ENCODE data around the gene PTCD2. TPM values are rescaled to one million over a fixed set of nuclear protein-coding genes. Genes with fewer than 3 reads are reported as not detected.

The PTCD2 gene
- total RNA-seq, 1 experiment from 2014 or later = 13.0 TPM

DNA sequence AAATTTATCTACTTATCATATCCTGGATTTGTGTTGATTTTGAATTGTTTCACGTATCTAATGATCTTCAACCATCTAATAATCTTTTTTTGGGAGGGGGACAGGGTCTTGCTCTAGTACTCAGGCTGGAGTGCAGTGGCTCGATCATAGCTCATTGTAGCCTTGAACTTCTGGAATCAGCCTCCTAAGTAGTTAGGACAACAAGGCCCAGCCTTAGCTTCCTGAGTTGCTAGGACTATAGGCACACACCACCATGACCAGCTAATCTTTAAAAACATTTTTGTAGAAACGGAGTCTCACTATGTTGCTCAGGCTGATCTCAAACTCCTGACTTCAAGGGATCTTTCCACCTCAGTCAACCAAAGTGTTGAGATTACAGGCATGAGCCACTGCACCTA lies 34.8 kb upstream of the PTCD2 start:
- ChIA-PET POLR2A (no interaction called here), CTCF (no interaction called here)
- Mint-ChIP-seq H3K27ac (no peak overlapping the region), H3K27me3 (ENCODE audit: low read depth) (no peaks in the 10 kb centered on the region), H3K36me3 (peaks cover 29% of the 10 kb centered on the region), H3K4me3 (no peak overlapping the region), H3K9me3 (no peaks in the 10 kb centered on the region), H3K4me1 (no peaks in the 10 kb centered on the region)
- TF ChIP-seq NR2C2 (CRISPR knock-in tag; IDR thresholded peaks at IDR 0.05) = no peak
- TF ChIP-seq, protein P1, sequence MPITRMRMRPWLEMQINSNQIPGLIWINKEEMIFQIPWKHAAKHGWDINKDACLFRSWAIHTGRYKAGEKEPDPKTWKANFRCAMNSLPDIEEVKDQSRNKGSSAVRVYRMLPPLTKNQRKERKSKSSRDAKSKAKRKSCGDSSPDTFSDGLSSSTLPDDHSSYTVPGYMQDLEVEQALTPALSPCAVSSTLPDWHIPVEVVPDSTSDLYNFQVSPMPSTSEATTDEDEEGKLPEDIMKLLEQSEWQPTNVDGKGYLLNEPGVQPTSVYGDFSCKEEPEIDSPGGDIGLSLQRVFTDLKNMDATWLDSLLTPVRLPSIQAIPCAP (CRISPR knock-in tag; IDR thresholded peaks at IDR 0.05) = no peak
- no peak for TF ChIP-seq NFYB (CRISPR knock-in tag; conservative IDR thresholded peaks at IDR 0.05; ENCODE audit: low read depth)
- no peak for TF ChIP-seq ZNF671 (CRISPR knock-in tag; IDR thresholded peaks at IDR 0.05)
- TF ChIP-seq, protein P2, sequence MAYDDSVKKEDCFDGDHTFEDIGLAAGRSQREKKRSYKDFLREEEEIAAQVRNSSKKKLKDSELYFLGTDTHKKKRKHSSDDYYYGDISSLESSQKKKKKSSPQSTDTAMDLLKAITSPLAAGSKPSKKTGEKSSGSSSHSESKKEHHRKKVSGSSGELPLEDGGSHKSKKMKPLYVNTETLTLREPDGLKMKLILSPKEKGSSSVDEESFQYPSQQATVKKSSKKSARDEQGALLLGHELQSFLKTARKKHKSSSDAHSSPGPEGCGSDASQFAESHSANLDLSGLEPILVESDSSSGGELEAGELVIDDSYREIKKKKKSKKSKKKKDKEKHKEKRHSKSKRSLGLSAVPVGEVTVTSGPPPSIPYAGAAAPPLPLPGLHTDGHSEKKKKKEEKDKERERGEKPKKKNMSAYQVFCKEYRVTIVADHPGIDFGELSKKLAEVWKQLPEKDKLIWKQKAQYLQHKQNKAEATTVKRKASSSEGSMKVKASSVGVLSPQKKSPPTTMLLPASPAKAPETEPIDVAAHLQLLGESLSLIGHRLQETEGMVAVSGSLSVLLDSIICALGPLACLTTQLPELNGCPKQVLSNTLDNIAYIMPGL (CRISPR knock-in tag; IDR thresholded peaks at IDR 0.05) = no peak
- TF ChIP-seq, protein P3, sequence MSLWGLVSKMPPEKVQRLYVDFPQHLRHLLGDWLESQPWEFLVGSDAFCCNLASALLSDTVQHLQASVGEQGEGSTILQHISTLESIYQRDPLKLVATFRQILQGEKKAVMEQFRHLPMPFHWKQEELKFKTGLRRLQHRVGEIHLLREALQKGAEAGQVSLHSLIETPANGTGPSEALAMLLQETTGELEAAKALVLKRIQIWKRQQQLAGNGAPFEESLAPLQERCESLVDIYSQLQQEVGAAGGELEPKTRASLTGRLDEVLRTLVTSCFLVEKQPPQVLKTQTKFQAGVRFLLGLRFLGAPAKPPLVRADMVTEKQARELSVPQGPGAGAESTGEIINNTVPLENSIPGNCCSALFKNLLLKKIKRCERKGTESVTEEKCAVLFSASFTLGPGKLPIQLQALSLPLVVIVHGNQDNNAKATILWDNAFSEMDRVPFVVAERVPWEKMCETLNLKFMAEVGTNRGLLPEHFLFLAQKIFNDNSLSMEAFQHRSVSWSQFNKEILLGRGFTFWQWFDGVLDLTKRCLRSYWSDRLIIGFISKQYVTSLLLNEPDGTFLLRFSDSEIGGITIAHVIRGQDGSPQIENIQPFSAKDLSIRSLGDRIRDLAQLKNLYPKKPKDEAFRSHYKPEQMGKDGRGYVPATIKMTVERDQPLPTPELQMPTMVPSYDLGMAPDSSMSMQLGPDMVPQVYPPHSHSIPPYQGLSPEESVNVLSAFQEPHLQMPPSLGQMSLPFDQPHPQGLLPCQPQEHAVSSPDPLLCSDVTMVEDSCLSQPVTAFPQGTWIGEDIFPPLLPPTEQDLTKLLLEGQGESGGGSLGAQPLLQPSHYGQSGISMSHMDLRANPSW (CRISPR knock-in tag; conservative IDR thresholded peaks at IDR 0.05; ENCODE audit: low read depth) = no peak
- TF ChIP-seq PRRX2 (CRISPR knock-in tag; IDR thresholded peaks at IDR 0.05) = no peak
- TF ChIP-seq, protein P4, sequence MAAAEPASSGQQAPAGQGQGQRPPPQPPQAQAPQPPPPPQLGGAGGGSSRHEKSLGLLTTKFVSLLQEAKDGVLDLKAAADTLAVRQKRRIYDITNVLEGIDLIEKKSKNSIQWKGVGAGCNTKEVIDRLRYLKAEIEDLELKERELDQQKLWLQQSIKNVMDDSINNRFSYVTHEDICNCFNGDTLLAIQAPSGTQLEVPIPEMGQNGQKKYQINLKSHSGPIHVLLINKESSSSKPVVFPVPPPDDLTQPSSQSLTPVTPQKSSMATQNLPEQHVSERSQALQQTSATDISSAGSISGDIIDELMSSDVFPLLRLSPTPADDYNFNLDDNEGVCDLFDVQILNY (CRISPR knock-in tag; IDR thresholded peaks at IDR 0.05) = no peak
- TF ChIP-seq SP1 (CRISPR knock-in tag; conservative IDR thresholded peaks at IDR 0.05) = no peak
- TF ChIP-seq, protein P5, sequence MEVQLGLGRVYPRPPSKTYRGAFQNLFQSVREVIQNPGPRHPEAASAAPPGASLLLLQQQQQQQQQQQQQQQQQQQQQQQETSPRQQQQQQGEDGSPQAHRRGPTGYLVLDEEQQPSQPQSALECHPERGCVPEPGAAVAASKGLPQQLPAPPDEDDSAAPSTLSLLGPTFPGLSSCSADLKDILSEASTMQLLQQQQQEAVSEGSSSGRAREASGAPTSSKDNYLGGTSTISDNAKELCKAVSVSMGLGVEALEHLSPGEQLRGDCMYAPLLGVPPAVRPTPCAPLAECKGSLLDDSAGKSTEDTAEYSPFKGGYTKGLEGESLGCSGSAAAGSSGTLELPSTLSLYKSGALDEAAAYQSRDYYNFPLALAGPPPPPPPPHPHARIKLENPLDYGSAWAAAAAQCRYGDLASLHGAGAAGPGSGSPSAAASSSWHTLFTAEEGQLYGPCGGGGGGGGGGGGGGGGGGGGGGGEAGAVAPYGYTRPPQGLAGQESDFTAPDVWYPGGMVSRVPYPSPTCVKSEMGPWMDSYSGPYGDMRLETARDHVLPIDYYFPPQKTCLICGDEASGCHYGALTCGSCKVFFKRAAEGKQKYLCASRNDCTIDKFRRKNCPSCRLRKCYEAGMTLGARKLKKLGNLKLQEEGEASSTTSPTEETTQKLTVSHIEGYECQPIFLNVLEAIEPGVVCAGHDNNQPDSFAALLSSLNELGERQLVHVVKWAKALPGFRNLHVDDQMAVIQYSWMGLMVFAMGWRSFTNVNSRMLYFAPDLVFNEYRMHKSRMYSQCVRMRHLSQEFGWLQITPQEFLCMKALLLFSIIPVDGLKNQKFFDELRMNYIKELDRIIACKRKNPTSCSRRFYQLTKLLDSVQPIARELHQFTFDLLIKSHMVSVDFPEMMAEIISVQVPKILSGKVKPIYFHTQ (CRISPR knock-in tag; IDR thresholded peaks at IDR 0.05) = no peak
- ATAC-seq (no peak), DNase-seq (ENCODE audit: low spot score) (no peak)

DNA sequence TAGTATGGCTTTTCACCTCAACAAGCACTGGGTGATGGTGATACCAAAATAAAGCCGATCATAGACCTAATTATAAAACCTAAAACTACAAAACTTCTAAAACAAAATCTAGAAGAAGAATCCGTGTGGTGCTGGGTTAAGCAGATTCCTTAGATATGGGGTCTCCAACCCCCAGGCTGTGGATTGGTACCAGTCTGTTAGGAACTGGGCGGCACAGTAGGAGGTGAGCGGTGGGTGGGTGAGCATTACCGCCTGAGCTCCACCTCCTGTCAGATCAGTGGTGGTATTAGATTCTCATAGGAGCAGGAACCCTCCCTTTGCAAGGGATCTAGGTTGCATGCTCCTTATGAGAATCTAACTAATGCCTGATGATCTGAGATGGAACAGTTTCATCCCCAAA lies 33.4 kb upstream of the PTCD2 start:
- ChIA-PET POLR2A (no interaction called here), CTCF (no interaction called here)
- Mint-ChIP-seq H3K4me3 (no peak overlapping the region), H3K36me3 (peaks cover 29% of the 10 kb centered on the region), H3K4me1 (no peaks in the 10 kb centered on the region), H3K27ac (no peak overlapping the region), H3K9me3 (no peaks in the 10 kb centered on the region), H3K27me3 (ENCODE audit: low read depth) (no peaks in the 10 kb centered on the region)
- ATAC-seq = no peak
- no peak for DNase-seq (ENCODE audit: low spot score)
- TF ChIP-seq, protein P6, sequence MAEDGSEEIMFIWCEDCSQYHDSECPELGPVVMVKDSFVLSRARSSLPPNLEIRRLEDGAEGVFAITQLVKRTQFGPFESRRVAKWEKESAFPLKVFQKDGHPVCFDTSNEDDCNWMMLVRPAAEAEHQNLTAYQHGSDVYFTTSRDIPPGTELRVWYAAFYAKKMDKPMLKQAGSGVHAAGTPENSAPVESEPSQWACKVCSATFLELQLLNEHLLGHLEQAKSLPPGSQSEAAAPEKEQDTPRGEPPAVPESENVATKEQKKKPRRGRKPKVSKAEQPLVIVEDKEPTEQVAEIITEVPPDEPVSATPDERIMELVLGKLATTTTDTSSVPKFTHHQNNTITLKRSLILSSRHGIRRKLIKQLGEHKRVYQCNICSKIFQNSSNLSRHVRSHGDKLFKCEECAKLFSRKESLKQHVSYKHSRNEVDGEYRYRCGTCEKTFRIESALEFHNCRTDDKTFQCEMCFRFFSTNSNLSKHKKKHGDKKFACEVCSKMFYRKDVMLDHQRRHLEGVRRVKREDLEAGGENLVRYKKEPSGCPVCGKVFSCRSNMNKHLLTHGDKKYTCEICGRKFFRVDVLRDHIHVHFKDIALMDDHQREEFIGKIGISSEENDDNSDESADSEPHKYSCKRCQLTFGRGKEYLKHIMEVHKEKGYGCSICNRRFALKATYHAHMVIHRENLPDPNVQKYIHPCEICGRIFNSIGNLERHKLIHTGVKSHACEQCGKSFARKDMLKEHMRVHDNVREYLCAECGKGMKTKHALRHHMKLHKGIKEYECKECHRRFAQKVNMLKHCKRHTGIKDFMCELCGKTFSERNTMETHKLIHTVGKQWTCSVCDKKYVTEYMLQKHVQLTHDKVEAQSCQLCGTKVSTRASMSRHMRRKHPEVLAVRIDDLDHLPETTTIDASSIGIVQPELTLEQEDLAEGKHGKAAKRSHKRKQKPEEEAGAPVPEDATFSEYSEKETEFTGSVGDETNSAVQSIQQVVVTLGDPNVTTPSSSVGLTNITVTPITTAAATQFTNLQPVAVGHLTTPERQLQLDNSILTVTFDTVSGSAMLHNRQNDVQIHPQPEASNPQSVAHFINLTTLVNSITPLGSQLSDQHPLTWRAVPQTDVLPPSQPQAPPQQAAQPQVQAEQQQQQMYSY (CRISPR knock-in tag; IDR thresholded peaks at IDR 0.05) = no peak
- TF ChIP-seq CREM (CRISPR knock-in tag; IDR thresholded peaks at IDR 0.05) = no peak
- no peak for TF ChIP-seq PRRX2 (CRISPR knock-in tag; IDR thresholded peaks at IDR 0.05)
- TF ChIP-seq CREB1 (CRISPR knock-in tag; IDR thresholded peaks at IDR 0.05) = no peak
- TF ChIP-seq MYBL2 (CRISPR knock-in tag; IDR thresholded peaks at IDR 0.05) = no peak
- TF ChIP-seq ZNF416 (CRISPR knock-in tag; IDR thresholded peaks at IDR 0.05) = no peak
- TF ChIP-seq, protein P7, sequence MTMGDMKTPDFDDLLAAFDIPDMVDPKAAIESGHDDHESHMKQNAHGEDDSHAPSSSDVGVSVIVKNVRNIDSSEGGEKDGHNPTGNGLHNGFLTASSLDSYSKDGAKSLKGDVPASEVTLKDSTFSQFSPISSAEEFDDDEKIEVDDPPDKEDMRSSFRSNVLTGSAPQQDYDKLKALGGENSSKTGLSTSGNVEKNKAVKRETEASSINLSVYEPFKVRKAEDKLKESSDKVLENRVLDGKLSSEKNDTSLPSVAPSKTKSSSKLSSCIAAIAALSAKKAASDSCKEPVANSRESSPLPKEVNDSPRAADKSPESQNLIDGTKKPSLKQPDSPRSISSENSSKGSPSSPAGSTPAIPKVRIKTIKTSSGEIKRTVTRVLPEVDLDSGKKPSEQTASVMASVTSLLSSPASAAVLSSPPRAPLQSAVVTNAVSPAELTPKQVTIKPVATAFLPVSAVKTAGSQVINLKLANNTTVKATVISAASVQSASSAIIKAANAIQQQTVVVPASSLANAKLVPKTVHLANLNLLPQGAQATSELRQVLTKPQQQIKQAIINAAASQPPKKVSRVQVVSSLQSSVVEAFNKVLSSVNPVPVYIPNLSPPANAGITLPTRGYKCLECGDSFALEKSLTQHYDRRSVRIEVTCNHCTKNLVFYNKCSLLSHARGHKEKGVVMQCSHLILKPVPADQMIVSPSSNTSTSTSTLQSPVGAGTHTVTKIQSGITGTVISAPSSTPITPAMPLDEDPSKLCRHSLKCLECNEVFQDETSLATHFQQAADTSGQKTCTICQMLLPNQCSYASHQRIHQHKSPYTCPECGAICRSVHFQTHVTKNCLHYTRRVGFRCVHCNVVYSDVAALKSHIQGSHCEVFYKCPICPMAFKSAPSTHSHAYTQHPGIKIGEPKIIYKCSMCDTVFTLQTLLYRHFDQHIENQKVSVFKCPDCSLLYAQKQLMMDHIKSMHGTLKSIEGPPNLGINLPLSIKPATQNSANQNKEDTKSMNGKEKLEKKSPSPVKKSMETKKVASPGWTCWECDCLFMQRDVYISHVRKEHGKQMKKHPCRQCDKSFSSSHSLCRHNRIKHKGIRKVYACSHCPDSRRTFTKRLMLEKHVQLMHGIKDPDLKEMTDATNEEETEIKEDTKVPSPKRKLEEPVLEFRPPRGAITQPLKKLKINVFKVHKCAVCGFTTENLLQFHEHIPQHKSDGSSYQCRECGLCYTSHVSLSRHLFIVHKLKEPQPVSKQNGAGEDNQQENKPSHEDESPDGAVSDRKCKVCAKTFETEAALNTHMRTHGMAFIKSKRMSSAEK (CRISPR knock-in tag; IDR thresholded peaks at IDR 0.05; ENCODE audit: borderline replicate concordance) = no peak
